ENCODE measurements around the gene KCNJ6. TPM values are rescaled to one million over a fixed set of nuclear protein-coding genes. Genes with fewer than 3 reads are reported as not detected.

The KCNJ6 gene
- total and polyA plus RNA-seq, 9 of the 15 experiments (the other 6 are each of a cell fraction or from before 2014, with no cell fraction given): 0.06 to 0.21 (median 0.13) TPM; not detected in 1

DNA sequence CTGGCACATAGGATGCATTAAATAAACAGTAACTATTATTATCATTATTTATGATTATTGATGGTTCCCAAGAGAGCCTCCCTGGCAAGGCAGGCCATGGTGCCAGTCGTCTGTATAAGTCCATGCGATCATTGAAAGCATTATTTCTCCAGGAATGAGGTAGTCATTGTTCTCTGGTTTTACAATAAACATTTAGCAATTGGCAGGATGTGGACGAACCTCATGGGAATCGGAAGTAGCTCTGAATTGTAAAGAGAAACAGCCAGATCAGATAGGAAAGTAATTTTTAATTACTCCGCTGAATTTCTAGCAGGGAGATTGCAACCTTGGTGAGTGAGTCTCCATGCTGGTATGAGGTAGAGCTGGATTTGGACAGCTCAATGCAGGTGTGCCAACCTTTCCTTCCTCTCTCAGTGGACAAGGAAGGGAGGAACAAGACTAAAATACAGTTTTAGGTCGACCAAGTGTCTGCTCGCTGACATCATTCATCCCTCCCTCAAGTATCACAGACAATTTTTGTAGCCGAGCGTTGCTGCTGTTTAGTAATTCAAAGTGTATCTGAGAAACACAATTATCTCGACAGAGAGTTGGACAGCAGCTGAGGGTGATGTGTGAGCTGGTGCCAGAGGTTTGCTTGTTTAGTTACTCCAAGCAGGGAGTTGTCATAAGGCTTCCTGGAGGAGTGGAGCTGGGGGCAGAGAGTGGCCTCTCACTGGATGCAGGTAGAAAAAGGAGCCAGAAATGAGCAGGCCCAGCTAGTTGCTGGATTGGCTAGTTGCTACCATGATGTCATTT, 250.8 kb downstream of the KCNJ6 start:
- no peak overlapping the region for H3K4me2 ChIP-seq (ENCODE audit: insufficient read depth, low read length)
- in situ Hi-C loops (cut with MboI): no loop called here
- CTCF ChIA-PET (ENCODE audit: low intra/inter-chr PET ratio): no interaction called here

More for the DNA sequence above, 250.8 kb downstream of the KCNJ6 start:
- WGBS (ENCODE audit: insufficient coverage, low coverage, missing lambda C conversion rate): 4% methylated on average over 10 of the region's 10 CpGs
- H2AFZ ChIP-seq (ENCODE audit: low read depth, low read length): no peak overlapping the region
- H3K9ac ChIP-seq (ENCODE audit: insufficient read depth in 1 of 2, low read depth in 2 of 2, low read length in 2 of 2): no peak overlapping the region
- intact Hi-C loops (cut with micrococcal nuclease): no loop called here
- ATAC-seq: peak; percentile 43; the same call in 2 of the 3 replicates
- BruUV-seq (replicated peaks): no TSS peak
- no peak for DNase-seq (ENCODE audit: extremely low read depth in 1 of 4, low spot score in 3 of 4)
- POLR2A ChIA-PET: interaction anchor here (0.5 to 1.2 kb wide), 5 partner anchors 11 to 899 kb away, joined by 3 read pairs; no protein-coding TSS in a partner anchor
- no peak overlapping the region for H3K4me3 ChIP-seq
- peaks cover 21 to 32% of the 10 kb centered on the region in 2 experiments for H3K27me3 ChIP-seq (ENCODE audit: control insufficient read depth in 2 of 2, insufficient read depth in 2 of 2, low read length in 2 of 2)
- TF ChIP-seq ELF4 (CRISPR knock-in tag; IDR thresholded peaks at IDR 0.05) (no peak), MITF (IDR thresholded peaks at IDR 0.05) (no peak), FOSL1 (tag; conservative IDR thresholded peaks at IDR 0.05) (no peak), NCOA1 (IDR thresholded peaks at IDR 0.05; ENCODE audit: low read depth) (no peak), PHB2 (IDR thresholded peaks at IDR 0.05; ENCODE audit: low read depth) (no peak), BCL6 (CRISPR knock-in tag; IDR thresholded peaks at IDR 0.05) (no peak)
- TF ChIP-seq, protein P1, sequence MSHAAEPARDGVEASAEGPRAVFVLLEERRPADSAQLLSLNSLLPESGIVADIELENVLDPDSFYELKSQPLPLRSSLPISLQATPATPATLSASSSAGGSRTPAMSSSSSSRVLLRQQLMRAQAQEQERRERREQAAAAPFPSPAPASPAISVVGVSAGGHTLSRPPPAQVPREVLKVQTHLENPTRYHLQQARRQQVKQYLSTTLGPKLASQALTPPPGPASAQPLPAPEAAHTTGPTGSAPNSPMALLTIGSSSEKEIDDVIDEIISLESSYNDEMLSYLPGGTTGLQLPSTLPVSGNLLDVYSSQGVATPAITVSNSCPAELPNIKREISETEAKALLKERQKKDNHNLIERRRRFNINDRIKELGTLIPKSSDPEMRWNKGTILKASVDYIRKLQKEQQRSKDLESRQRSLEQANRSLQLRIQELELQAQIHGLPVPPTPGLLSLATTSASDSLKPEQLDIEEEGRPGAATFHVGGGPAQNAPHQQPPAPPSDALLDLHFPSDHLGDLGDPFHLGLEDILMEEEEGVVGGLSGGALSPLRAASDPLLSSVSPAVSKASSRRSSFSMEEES (CRISPR knock-in tag; IDR thresholded peaks at IDR 0.05): no peak
- TF ChIP-seq, protein P2, sequence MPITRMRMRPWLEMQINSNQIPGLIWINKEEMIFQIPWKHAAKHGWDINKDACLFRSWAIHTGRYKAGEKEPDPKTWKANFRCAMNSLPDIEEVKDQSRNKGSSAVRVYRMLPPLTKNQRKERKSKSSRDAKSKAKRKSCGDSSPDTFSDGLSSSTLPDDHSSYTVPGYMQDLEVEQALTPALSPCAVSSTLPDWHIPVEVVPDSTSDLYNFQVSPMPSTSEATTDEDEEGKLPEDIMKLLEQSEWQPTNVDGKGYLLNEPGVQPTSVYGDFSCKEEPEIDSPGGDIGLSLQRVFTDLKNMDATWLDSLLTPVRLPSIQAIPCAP (CRISPR knock-in tag; IDR thresholded peaks at IDR 0.05; ENCODE audit: borderline replicate concordance): no peak
- no peaks in the 10 kb centered on the region for H3K79me2 ChIP-seq (ENCODE audit: control insufficient read depth, insufficient read depth, low read length)
- no peaks in the 10 kb centered on the region for H3K36me3 ChIP-seq (ENCODE audit: control insufficient read depth, insufficient read depth, low read length)
- H4K20me1 ChIP-seq (replicated peaks; ENCODE audit: control insufficient read depth, insufficient read depth, low read length): no peaks in the 10 kb centered on the region
- H3K9me3 ChIP-seq (replicated peaks; ENCODE audit: control insufficient read depth, insufficient read depth, low read depth, low read length): no peaks in the 10 kb centered on the region
- no peaks in the 10 kb centered on the region for H3K9me1 ChIP-seq (ENCODE audit: control insufficient read depth, insufficient read depth, low read length)
- FAIRE-seq: no peak
- H3K27ac ChIP-seq (ENCODE audit: extremely low read depth, low read depth, low read length): no peak overlapping the region
- H3K4me1 ChIP-seq (replicated peaks in 1 of 2; ENCODE audit: control insufficient read depth in 2 of 2, insufficient read depth in 2 of 2, low read length in 2 of 2): peaks cover 0 to 2% of the 10 kb centered on the region in 2 experiments; a peak in 1 of 5 replicates

All from K562 (cell line).